Stimulated activated CD4-positive, alpha-beta T cell treated with anti-CD3 and anti-CD28 coated beads, TNF-alpha, amount 100 ng/mL, for 48 hours (primary cell): Measurements from ENCODE around the gene RBM26.
"Not testable (repeated sequence)": the region's sequence is repeated elsewhere in the genome, so short reads cannot be mapped to it uniquely, and the experiment has no call there.

Experiments used
- DNase-seq, 3 donors: peaks; one replicate each; pipeline ENCODE4 v3.0.0-alpha.2; 2020; ENCODE audit warnings: low read depth in 3 of 3

The RBM26 gene

GRCh38 chr13:79320433-79320832, 85.6 kb downstream of the RBM26 start:
- DNase-seq, result no peak

- DNase-seq, result no peak
Measured at GRCh38 chr13:79318664-79319063, 87.4 kb downstream of the RBM26 start.

- no peak for DNase-seq
Measured at GRCh38 chr13:79317856-79318255, 88.2 kb downstream of the RBM26 start.

- no peak for DNase-seq
Measured at GRCh38 chr13:79314652-79315051, 91.4 kb downstream of the RBM26 start.

- DNase-seq, result no peak
Measured at GRCh38 chr13:79312340-79312855, 93.7 kb downstream of the RBM26 start.

GRCh38 chr13:79311386-79311785, 94.7 kb downstream of the RBM26 start:
- no peak for DNase-seq

GRCh38 chr13:79309690-79310089, 96.4 kb downstream of the RBM26 start:
- no peak for DNase-seq

- no peak for DNase-seq
Measured at GRCh38 chr13:79307866-79308298, 98.2 kb downstream of the RBM26 start.

GRCh38 chr13:79307433-79307861, 98.6 kb downstream of the RBM26 start:
- DNase-seq, result no peak

- no peak for DNase-seq
Measured at GRCh38 chr13:79306650-79307049, 99.4 kb downstream of the RBM26 start.

GRCh38 chr13:79297128-79297527, 108.9 kb downstream of the RBM26 start:
- DNase-seq, result no peak

- no peak for DNase-seq
Measured at GRCh38 chr13:79295906-79296706, 109.9 kb downstream of the RBM26 start.

- DNase-seq, result no peak
Measured at GRCh38 chr13:79290595-79291244, 115.3 kb downstream of the RBM26 start.

GRCh38 chr13:79289571-79289970, 116.5 kb downstream of the RBM26 start:
- DNase-seq, result no peak

- DNase-seq, result no peak
Measured at GRCh38 chr13:79287939-79288795, 117.9 kb downstream of the RBM26 start.

GRCh38 chr13:79285159-79285558, 120.9 kb downstream of the RBM26 start:
- no peak for DNase-seq

- DNase-seq, result no peak
Measured at GRCh38 chr13:79283742-79284141, 122.3 kb downstream of the RBM26 start.

GRCh38 chr13:79282976-79283375, 123.1 kb downstream of the RBM26 start:
- no peak for DNase-seq

GRCh38 chr13:79282508-79282907, 123.5 kb downstream of the RBM26 start:
- no peak for DNase-seq

- DNase-seq, result no peak
Measured at GRCh38 chr13:79281339-79281747, 124.7 kb downstream of the RBM26 start.

- DNase-seq, result not testable (repeated sequence)
Measured at GRCh38 chr13:79279735-79280134, 126.3 kb downstream of the RBM26 start.

- DNase-seq, result no peak
Measured at GRCh38 chr13:79273045-79273444, 133.0 kb downstream of the RBM26 start.
